Measurements from ENCODE around the gene PARP9.
A peak's percentile ranks its signal among the peaks of the same experiment; 100 is the strongest.

The PARP9 gene

GRCh38 chr3:122564155-122564912, at the start of gene PARP9, which contains the start of gene DTX3L:
Gene PARP9, minus strand, starts transcription at chr3:122564300. Its CDS starts 4,680 bp downstream, at chr3:122559620.
Gene DTX3L, plus strand, starts transcription at chr3:122564338. Its CDS starts 89 bp downstream, at chr3:122564427.
- peak; percentile 72 for DNase-seq

GRCh38 chr3:122612696-122613095, 48.6 kb upstream of the PARP9 start:
- no peak for DNase-seq

- DNase-seq = no peak
Observed at GRCh38 chr3:122609798-122610559, 45.9 kb upstream of the PARP9 start.

- DNase-seq = no peak
Observed at GRCh38 chr3:122608916-122609315, 44.8 kb upstream of the PARP9 start.

GRCh38 chr3:122606330-122606729, 42.2 kb upstream of the PARP9 start:
- no peak for DNase-seq

GRCh38 chr3:122603056-122603455, 39.0 kb upstream of the PARP9 start:
- DNase-seq = no peak

GRCh38 chr3:122602011-122602710, 38.1 kb upstream of the PARP9 start:
- no peak for DNase-seq

- no peak for DNase-seq
Observed at GRCh38 chr3:122598556-122598955, 34.5 kb upstream of the PARP9 start.

- no peak for DNase-seq
Observed at GRCh38 chr3:122598151-122598550, 34.1 kb upstream of the PARP9 start.

GRCh38 chr3:122594025-122594424, 29.9 kb upstream of the PARP9 start:
- no peak for DNase-seq

- no peak for DNase-seq
Observed at GRCh38 chr3:122590610-122591009, 26.5 kb upstream of the PARP9 start.

GRCh38 chr3:122589297-122589696, 25.2 kb upstream of the PARP9 start:
- DNase-seq = no peak

- DNase-seq = no peak
Observed at GRCh38 chr3:122587572-122587971, 23.5 kb upstream of the PARP9 start.

- no peak for DNase-seq
Observed at GRCh38 chr3:122586773-122587485, 22.8 kb upstream of the PARP9 start.

- DNase-seq = no peak
Observed at GRCh38 chr3:122586098-122586497, 22.0 kb upstream of the PARP9 start.

GRCh38 chr3:122582390-122582789, 18.3 kb upstream of the PARP9 start:
- DNase-seq = no peak

GRCh38 chr3:122581622-122582021, 17.5 kb upstream of the PARP9 start:
- DNase-seq = no peak

GRCh38 chr3:122580470-122580869, 16.4 kb upstream of the PARP9 start:
- no peak for DNase-seq

- no peak for DNase-seq
Observed at GRCh38 chr3:122578069-122578740, 14.1 kb upstream of the PARP9 start.

- no peak for DNase-seq
Observed at GRCh38 chr3:122577409-122578031, 13.4 kb upstream of the PARP9 start, which contains the start of gene PARP15. Gene PARP15, plus strand, starts transcription at chr3:122577650. Its CDS starts 18 bp downstream, at chr3:122577668.

- no peak for DNase-seq
Observed at GRCh38 chr3:122576174-122576940, 12.3 kb upstream of the PARP9 start.

All from COR-L47 (cell line).